MM.1S (cell line): ENCODE results near the gene SLC49A3.

Experiments used
- DNase-seq: peaks from one replicate; pipeline ENCODE4 v3.0.0-alpha.2; 2015
- H2AFZ ChIP-seq: fragments of 300-600 bp; sonication (generic); 2 replicates; pipeline ENCODE4 v1.6.0; 2016; ENCODE audit warnings: antibody characterized with exemption, low read length
- H3F3A ChIP-seq: fragments of 300-600 bp; sonication (generic); 2 replicates; pipeline ENCODE4 v1.6.1; 2016; ENCODE audit warnings: mild to moderate bottlenecking, antibody characterized with exemption, low read length, moderate library complexity, mixed read lengths; ENCODE audit not compliant: insufficient read depth
- H3K27ac ChIP-seq: fragments of 300-600 bp; sonication (generic); 2 replicates; pipeline ENCODE4 v1.5.1; 2016; ENCODE audit warnings: mild to moderate bottlenecking, low read length
- H3K27me3 ChIP-seq: fragments of 300-600 bp; sonication (generic); replicated peaks from 2 replicates; pipeline ENCODE4 v1.6.0; 2016; ENCODE audit warnings: low read length; ENCODE audit not compliant: insufficient read depth
- H3K36me3 ChIP-seq: fragments of 300-600 bp; sonication (generic); replicated peaks from 2 replicates; pipeline ENCODE4 v1.6.1; 2016; ENCODE audit warnings: mild to moderate bottlenecking, low read length, mixed read lengths; ENCODE audit not compliant: insufficient read depth
- H3K4me1 ChIP-seq: fragments of 300-600 bp; sonication (generic); 2 replicates; pipeline ENCODE4 v1.6.1; 2016; ENCODE audit warnings: low read length, mixed read lengths
- H3K4me2 ChIP-seq: fragments of 300-600 bp; sonication (generic); 2 replicates; pipeline ENCODE4 v1.6.0; 2016; ENCODE audit warnings: low read depth, low read length
- H3K4me3 ChIP-seq: fragments of 300-600 bp; sonication (generic); 2 replicates; pipeline ENCODE4 v1.5.1; 2016; ENCODE audit warnings: low read length, mixed read lengths
- H3K79me2 ChIP-seq: fragments of 300-600 bp; sonication (generic); 2 replicates; pipeline ENCODE4 v1.6.1; 2016; ENCODE audit warnings: mixed run types, low read length, mixed read lengths
- H3K9ac ChIP-seq: fragments of 300-600 bp; sonication (generic); 2 replicates; pipeline ENCODE4 v1.6.1; 2016; ENCODE audit warnings: low read length, mixed read lengths
- H3K9me2 ChIP-seq: fragments of 300-600 bp; sonication (generic); replicated peaks from 2 replicates; pipeline ENCODE4 v1.6.1; 2016; ENCODE audit warnings: mild to moderate bottlenecking, low read length, mixed read lengths; ENCODE audit not compliant: insufficient read depth
- H3K9me3 ChIP-seq: fragments of 300-600 bp; sonication (generic); replicated peaks from 2 replicates; pipeline ENCODE4 v1.6.1; 2016; ENCODE audit warnings: mild to moderate bottlenecking, low read length, mixed read lengths; ENCODE audit not compliant: insufficient read depth
- H4K20me1 ChIP-seq: fragments of 300-600 bp; sonication (generic); 2 replicates; pipeline ENCODE4 v1.6.1; 2016; ENCODE audit warnings: mild to moderate bottlenecking, low read length, moderate library complexity, mixed read lengths; ENCODE audit not compliant: insufficient read depth
- EZH2 ChIP-seq: fragments of 300-600 bp; sonication (generic); optimal IDR thresholded peaks from 2 replicates; pipeline ENCODE3; 2017; ENCODE audit warnings: low read depth, mild to moderate bottlenecking, antibody characterized with exemption, low read length, mixed read lengths
- EZH2phosphoT487 ChIP-seq: fragments of 300-600 bp; sonication (generic); IDR thresholded peaks from 2 replicates; pipeline ENCODE4 v1.6.1; 2018; ENCODE audit warnings: antibody characterized with exemption, low read length
- TF ChIP-seq, protein P1 (sequence below): fragments of 300-600 bp; sonication (generic); IDR thresholded peaks from 2 replicates; pipeline ENCODE4 v1.5.1; 2016; ENCODE audit warnings: antibody characterized with exemption, low read length, mixed read lengths

SLC49A3 gene

DNA sequence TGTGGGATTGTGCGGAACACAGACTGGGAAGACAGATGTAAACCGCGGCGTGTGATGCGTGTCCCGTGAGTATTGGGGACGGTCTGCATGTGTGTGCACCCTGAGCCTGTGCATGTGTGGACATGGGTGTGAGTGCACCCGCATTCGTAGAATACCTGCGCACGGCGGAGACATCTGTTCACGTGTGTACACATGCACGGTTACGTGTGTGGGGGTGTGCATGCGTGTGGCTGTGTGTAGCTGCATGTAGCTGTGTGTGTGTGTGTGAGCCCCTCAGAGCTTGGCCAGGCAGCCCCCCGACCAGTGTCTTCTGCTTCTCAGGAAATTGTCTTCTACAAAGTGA, 34.5 kb downstream of the SLC49A3 start:
- no peaks in the 10 kb centered on the region for H3K4me1 ChIP-seq
- DNase-seq = no peak
- no peak overlapping the region for H3K9ac ChIP-seq
- no peaks in the 10 kb centered on the region for H3F3A ChIP-seq
- no peaks in the 10 kb centered on the region for H3K9me2 ChIP-seq
- no peak overlapping the region for H2AFZ ChIP-seq
- H3K9me3 ChIP-seq = no peaks in the 10 kb centered on the region
- no peak overlapping the region for H3K4me3 ChIP-seq
- TF ChIP-seq, protein P1, sequence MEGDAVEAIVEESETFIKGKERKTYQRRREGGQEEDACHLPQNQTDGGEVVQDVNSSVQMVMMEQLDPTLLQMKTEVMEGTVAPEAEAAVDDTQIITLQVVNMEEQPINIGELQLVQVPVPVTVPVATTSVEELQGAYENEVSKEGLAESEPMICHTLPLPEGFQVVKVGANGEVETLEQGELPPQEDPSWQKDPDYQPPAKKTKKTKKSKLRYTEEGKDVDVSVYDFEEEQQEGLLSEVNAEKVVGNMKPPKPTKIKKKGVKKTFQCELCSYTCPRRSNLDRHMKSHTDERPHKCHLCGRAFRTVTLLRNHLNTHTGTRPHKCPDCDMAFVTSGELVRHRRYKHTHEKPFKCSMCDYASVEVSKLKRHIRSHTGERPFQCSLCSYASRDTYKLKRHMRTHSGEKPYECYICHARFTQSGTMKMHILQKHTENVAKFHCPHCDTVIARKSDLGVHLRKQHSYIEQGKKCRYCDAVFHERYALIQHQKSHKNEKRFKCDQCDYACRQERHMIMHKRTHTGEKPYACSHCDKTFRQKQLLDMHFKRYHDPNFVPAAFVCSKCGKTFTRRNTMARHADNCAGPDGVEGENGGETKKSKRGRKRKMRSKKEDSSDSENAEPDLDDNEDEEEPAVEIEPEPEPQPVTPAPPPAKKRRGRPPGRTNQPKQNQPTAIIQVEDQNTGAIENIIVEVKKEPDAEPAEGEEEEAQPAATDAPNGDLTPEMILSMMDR = no peak
- H4K20me1 ChIP-seq = no peaks in the 10 kb centered on the region
- H3K79me2 ChIP-seq = no peaks in the 10 kb centered on the region
- no peaks in the 10 kb centered on the region for H3K36me3 ChIP-seq
- H3K27ac ChIP-seq = no peak overlapping the region
- no peaks in the 10 kb centered on the region for H3K27me3 ChIP-seq
- no peak overlapping the region for H3K4me2 ChIP-seq

- DNase-seq = no peak
- Histone ChIP-seq H3F3A (no peaks in the 10 kb centered on the region), H3K36me3 (no peaks in the 10 kb centered on the region), H3K4me3 (no peak overlapping the region), H3K9me3 (no peaks in the 10 kb centered on the region), H2AFZ (no peak overlapping the region), H3K27ac (no peak overlapping the region), H3K27me3 (no peaks in the 10 kb centered on the region), H3K9ac (no peak overlapping the region), H4K20me1 (no peaks in the 10 kb centered on the region), H3K79me2 (no peaks in the 10 kb centered on the region), H3K4me1 (no peaks in the 10 kb centered on the region), H3K4me2 (no peak overlapping the region), H3K9me2 (no peaks in the 10 kb centered on the region)
- TF ChIP-seq EZH2 (no peak), EZH2phosphoT487 (no peak)
- TF ChIP-seq, protein P1 = no peak
These were observed 35.0 kb downstream of the SLC49A3 start for GRCh38 chr4:653831-654502.

GRCh38 chr4:653080-653821, 35.7 kb downstream of the SLC49A3 start:
- no peaks in the 10 kb centered on the region for H3K27me3 ChIP-seq
- H3K79me2 ChIP-seq = no peaks in the 10 kb centered on the region
- no peaks in the 10 kb centered on the region for H3K9me2 ChIP-seq
- no peaks in the 10 kb centered on the region for H4K20me1 ChIP-seq
- H3K9me3 ChIP-seq = no peaks in the 10 kb centered on the region
- H3K9ac ChIP-seq = no peak overlapping the region
- no peak overlapping the region for H3K4me2 ChIP-seq
- H2AFZ ChIP-seq = no peak overlapping the region
- no peaks in the 10 kb centered on the region for H3K36me3 ChIP-seq
- no peak for DNase-seq
- TF ChIP-seq EZH2phosphoT487 = no peak
- TF ChIP-seq, protein P1 = no peak
- no peak for TF ChIP-seq EZH2
- no peaks in the 10 kb centered on the region for H3F3A ChIP-seq
- no peak overlapping the region for H3K27ac ChIP-seq
- no peaks in the 10 kb centered on the region for H3K4me1 ChIP-seq
- no peak overlapping the region for H3K4me3 ChIP-seq
